Endothelial cell of umbilical vein (primary cell): ENCODE results near the gene ZNF100. TPM values are rescaled to one million over a fixed set of nuclear protein-coding genes. Genes with fewer than 3 reads are reported as not detected.
"Not testable (repeated sequence)": the region's sequence is repeated elsewhere in the genome, so short reads cannot be mapped to it uniquely, and the experiment has no call there.

Experiments used
- BruUV-seq: library from RNA; stranded (reverse); fragments of 400-500 nt; replicated peaks from 2 replicates; lab custom pipeline; 2021; lab: Mats Ljungman, UMichigan
- CTCF ChIA-PET: fragments of 300-600, 350-600 bp; sonication (Branson Sonifier 250); formaldehyde crosslinking; loops from one replicate; lab custom pipeline; 2021; ENCODE audit warnings: antibody characterized with exemption, inconsistent platforms; lab: Charles Lee
- POLR2A ChIA-PET: fragments of 300-600, 350-600 bp; sonication (Branson Sonifier 250); formaldehyde crosslinking; loops from one replicate; lab custom pipeline; 2021; ENCODE audit warnings: antibody characterized with exemption, inconsistent platforms; lab: Charles Lee
- DNase-seq: peaks from one replicate; pipeline ENCODE4 v3.0.0-alpha.2; 2011; ENCODE audit warnings: low read depth, low spot score
- FAIRE-seq: peaks from 2 replicates; lab custom pipeline; 2011; peaks lifted over from hg19 to GRCh38; lab: Jason Lieb, UNC
- H2AFZ ChIP-seq: 2 replicates; pipeline ENCODE4 v1.6.0; 2012; ENCODE audit warnings: low read depth, low read length, control low read depth, inconsistent platforms
- H3K27ac ChIP-seq: 2 replicates; pipeline ENCODE4 v1.5.1; 2011; ENCODE audit warnings: low read depth, mild to moderate bottlenecking, control low read depth, low read length, moderate library complexity; ENCODE audit not compliant: insufficient read depth
- H3K27me3 ChIP-seq, 2 experiments: 2 replicates each; pipeline versions ENCODE4 v1.6.0 to v1.6.1; 2011; ENCODE audit warnings: low read length in 2 of 2, mixed read lengths in 1 of 2; ENCODE audit not compliant: control insufficient read depth in 2 of 2, insufficient read depth in 2 of 2
- H3K36me3 ChIP-seq, 2 experiments: 2 replicates in 1 of 2; 3 replicates in 1 of 2; pipeline ENCODE4 v1.5.1; 2011; ENCODE audit warnings: low read length in 2 of 2, mild to moderate bottlenecking in 1 of 2, moderate library complexity in 1 of 2; ENCODE audit not compliant: control insufficient read depth in 2 of 2, insufficient read depth in 2 of 2; ENCODE audit errors: extremely low read depth in 1 of 2
- H3K4me1 ChIP-seq: 3 replicates; pipeline ENCODE4 v1.5.1; 2011; ENCODE audit warnings: mild to moderate bottlenecking, low read length; ENCODE audit not compliant: control insufficient read depth, insufficient read depth; ENCODE audit errors: extremely low read depth
- H3K4me2 ChIP-seq: 2 replicates; pipeline ENCODE4 v1.6.1; 2011; ENCODE audit warnings: low read length, control low read depth, mixed read lengths; ENCODE audit not compliant: insufficient read depth
- H3K4me3 ChIP-seq, 3 experiments: fragments of 200-600 bp in 1 of 3; sonication (generic), shearing (Covaris generic) in 1 of 3; replicated peaks in 1 of 3; 2 replicates each; pipeline ENCODE4 v1.5.1; 2011 to 2016; ENCODE audit warnings: control low read depth in 3 of 3, low read length in 3 of 3, mild to moderate bottlenecking in 2 of 3, inconsistent platforms in 1 of 3, low read depth in 1 of 3, moderate library complexity in 1 of 3; ENCODE audit not compliant: insufficient read depth in 1 of 3
- H3K79me2 ChIP-seq: 2 replicates; pipeline ENCODE4 v1.6.0; 2012; ENCODE audit warnings: low read length, inconsistent platforms; ENCODE audit not compliant: control insufficient read depth, insufficient read depth
- H3K9ac ChIP-seq: replicated peaks from 2 replicates; pipeline ENCODE3; 2011; ENCODE audit warnings: low read length, control low read depth; ENCODE audit not compliant: insufficient read depth; ENCODE audit errors: extremely low read depth
- H3K9me1 ChIP-seq: replicated peaks from 3 replicates; pipeline ENCODE4 v1.6.0; 2011; ENCODE audit warnings: mild to moderate bottlenecking, low read length; ENCODE audit not compliant: control insufficient read depth, insufficient read depth; ENCODE audit errors: extremely low read depth
- H3K9me3 ChIP-seq: replicated peaks from 2 replicates; pipeline ENCODE4 v1.5.1; 2012; ENCODE audit warnings: low read length, inconsistent platforms; ENCODE audit not compliant: control insufficient read depth, insufficient read depth
- H4K20me1 ChIP-seq: replicated peaks from 2 replicates; pipeline ENCODE3; 2011; ENCODE audit warnings: mild to moderate bottlenecking, low read length; ENCODE audit not compliant: control insufficient read depth, insufficient read depth; ENCODE audit errors: extremely low read depth
- CTCF ChIP-seq, 2 donors: IDR thresholded peaks; 1 replicate in 1 of 2; 2 replicates in 1 of 2; pipeline ENCODE4 v1.5.1; 2011; ENCODE audit warnings: low read length in 2 of 2, mild to moderate bottlenecking in 2 of 2, moderate library complexity in 2 of 2, control low read depth in 1 of 2, inconsistent platforms in 1 of 2, low read depth in 1 of 2; ENCODE audit not compliant: insufficient read depth in 1 of 2; ENCODE audit errors: extremely low read depth in 1 of 2
- EZH2 ChIP-seq: IDR thresholded peaks from 2 replicates; pipeline ENCODE4 v1.6.1; 2012; ENCODE audit warnings: borderline replicate concordance, low read depth, mild to moderate bottlenecking, moderate library complexity, low read length, inconsistent platforms; ENCODE audit not compliant: severe bottlenecking
- FOS ChIP-seq: IDR thresholded peaks from 2 replicates; pipeline ENCODE4 v1.6.1; 2011; ENCODE audit warnings: mild to moderate bottlenecking, low read length, moderate library complexity, borderline replicate concordance; ENCODE audit not compliant: insufficient read depth
- GATA2 ChIP-seq: IDR thresholded peaks from 2 replicates; pipeline ENCODE4 v1.7.0; 2011; ENCODE audit warnings: low read depth, mild to moderate bottlenecking, moderate library complexity, mixed read lengths, low read length; ENCODE audit not compliant: insufficient read length, insufficient read depth
- JUN ChIP-seq: IDR thresholded peaks from 2 replicates; pipeline ENCODE4 v1.6.1; 2011; ENCODE audit warnings: borderline replicate concordance, low read depth; ENCODE audit not compliant: insufficient read length, insufficient read depth
- MYC ChIP-seq: IDR thresholded peaks from one replicate; pipeline ENCODE4 v1.6.1; 2011; ENCODE audit warnings: mild to moderate bottlenecking, low read depth, low read length
- POLR2A ChIP-seq: IDR thresholded peaks from 2 replicates; pipeline ENCODE4 v1.6.1; 2012; ENCODE audit warnings: low read depth, mild to moderate bottlenecking, control low read depth, low read length
- POLR2AphosphoS5 ChIP-seq: IDR thresholded peaks from 2 replicates; pipeline ENCODE4 v1.6.1; 2012; ENCODE audit warnings: low read depth, mild to moderate bottlenecking, control low read depth, low read length, moderate library complexity; ENCODE audit not compliant: insufficient read depth
- dilution Hi-C: fragments of 300-500 bp; cut with MboI; formaldehyde crosslinking; loops from one replicate; pipeline ENCODE4 v1.15.0; 2019; ENCODE audit warnings: low sequenced_read_pairs; ENCODE audit not compliant: extremely low pct_ligation_motif_present
- intact Hi-C: fragments of 100-400 bp; cut with micrococcal nuclease; formaldehyde crosslinking; loops from one replicate; pipeline ENCODE4 v1.10.0; 2022
- polyA plus RNA-seq, 4 experiments: library from polyadenylated mRNA; depleted of rRNA in 3 of 4; stranded (reverse) in 3 of 4; unstranded in 1 of 4; fragments of >200 nt; gene quantifications; 2 replicates each; pipeline versions ENCODE4 v1.2.1 to v1.2.3, GENCODE V29; 2011 to 2012; ENCODE audit warnings: missing spikeins in 1 of 4
- total RNA-seq: library from RNA; stranded (reverse); gene quantifications from 2 replicates; pipeline ENCODE4 v1.2.3, GENCODE V29; 2021
- TF ChIP-seq, protein P1 (sequence below): IDR thresholded peaks from 2 replicates; pipeline ENCODE4 v1.6.1; 2011; ENCODE audit not compliant: insufficient read depth, insufficient read length

The ZNF100 gene
- total and polyA plus RNA-seq, 2 donors (not counting 3 experiments of a cell fraction or from before 2014, with no cell fraction given), result 1.8 to 12.7 TPM

- FAIRE-seq, result no peak
- H3K36me3 ChIP-seq, result no peaks in the 10 kb centered on the region
- no peaks in the 10 kb centered on the region for H3K27me3 ChIP-seq
- DNase-seq, result no peak
- H2AFZ ChIP-seq, result no peak overlapping the region
- no peaks in the 10 kb centered on the region for H3K4me1 ChIP-seq
- no peaks in the 10 kb centered on the region for H4K20me1 ChIP-seq
- no peak overlapping the region for H3K27ac ChIP-seq
- TF ChIP-seq, protein P1, sequence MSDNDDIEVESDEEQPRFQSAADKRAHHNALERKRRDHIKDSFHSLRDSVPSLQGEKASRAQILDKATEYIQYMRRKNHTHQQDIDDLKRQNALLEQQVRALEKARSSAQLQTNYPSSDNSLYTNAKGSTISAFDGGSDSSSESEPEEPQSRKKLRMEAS, result no peak
- TF ChIP-seq JUN (no peak), POLR2AphosphoS5 (no peak), MYC (no peak)
- no peaks in the 10 kb centered on the region for H3K79me2 ChIP-seq
- no peak overlapping the region for H3K9ac ChIP-seq
- ChIA-PET CTCF (no interaction called here), POLR2A (interaction anchor here (0.6 kb wide), 1 partner anchor 1038 kb away, joined by 7 read pairs; no protein-coding TSS in a partner anchor)
- intact Hi-C loops (no loop called here), dilution Hi-C loops (no loop called here)
- no peaks in the 10 kb centered on the region for H3K9me3 ChIP-seq
- H3K4me2 ChIP-seq, result no peak overlapping the region
- H3K9me1 ChIP-seq, result no peaks in the 10 kb centered on the region
- BruUV-seq, result no TSS peak
- H3K4me3 ChIP-seq, result no peak overlapping the region
Measured at GRCh38 chr19:21713761-21714160, 53.6 kb downstream of the ZNF100 start.

GRCh38 chr19:21709464-21709863 lies 57.9 kb downstream of the ZNF100 start:
- Histone ChIP-seq H3K4me3 (no peak overlapping the region), H3K9me1 (no peaks in the 10 kb centered on the region), H3K27ac (no peak overlapping the region), H3K4me2 (no peak overlapping the region), H3K79me2 (no peaks in the 10 kb centered on the region), H3K4me1 (no peaks in the 10 kb centered on the region), H3K27me3 (no peaks in the 10 kb centered on the region), H3K9ac (no peak overlapping the region), H4K20me1 (no peaks in the 10 kb centered on the region), H3K36me3 (no peaks in the 10 kb centered on the region), H2AFZ (no peak overlapping the region), H3K9me3 (no peaks in the 10 kb centered on the region)
- ChIA-PET CTCF (no interaction called here), POLR2A (no interaction called here)
- dilution Hi-C loops (no loop called here), intact Hi-C loops (no loop called here)
- TF ChIP-seq FOS (no peak), POLR2A (no peak), CTCF (IDR thresholded peaks at IDR 0.05; ENCODE audit: extremely low read depth in 1 of 2, insufficient read depth in 1 of 2, low read depth in 1 of 2, low read length in 2 of 2) (no peak), GATA2 (no peak), EZH2 (no peak), POLR2AphosphoS5 (no peak), MYC (no peak), JUN (no peak)
- TF ChIP-seq, protein P1, result no peak
- DNase-seq (no peak), FAIRE-seq (no peak)
- no TSS peak for BruUV-seq

- H3K79me2 ChIP-seq, H3K4me3 ChIP-seq, H3K4me2 ChIP-seq, H3K36me3 ChIP-seq, H3K27me3 ChIP-seq, H3K27ac ChIP-seq, H3K4me1 ChIP-seq, H4K20me1 ChIP-seq, POLR2A ChIA-PET, H3K9me3 ChIP-seq, H3K9ac ChIP-seq, H3K9me1 ChIP-seq, CTCF ChIA-PET, BruUV-seq, H2AFZ ChIP-seq, intact Hi-C loops, dilution Hi-C loops, FAIRE-seq, DNase-seq: not testable (repeated sequence)
Measured at GRCh38 chr19:21707878-21708277, 59.5 kb downstream of the ZNF100 start.
